NCI-H446 (cell line): ENCODE measurements around the gene NTF4.
A peak's percentile ranks its signal among the peaks of the same experiment; 100 is the strongest.
"Not testable (repeated sequence)": the region's sequence is repeated elsewhere in the genome, so short reads cannot be mapped to it uniquely, and the experiment has no call there.

Source experiments
- DNase-seq, 2 experiments: peaks; one replicate each; lab custom pipeline; 2025; lab: John Stamatoyannopoulos, UW

Gene NTF4

DNA sequence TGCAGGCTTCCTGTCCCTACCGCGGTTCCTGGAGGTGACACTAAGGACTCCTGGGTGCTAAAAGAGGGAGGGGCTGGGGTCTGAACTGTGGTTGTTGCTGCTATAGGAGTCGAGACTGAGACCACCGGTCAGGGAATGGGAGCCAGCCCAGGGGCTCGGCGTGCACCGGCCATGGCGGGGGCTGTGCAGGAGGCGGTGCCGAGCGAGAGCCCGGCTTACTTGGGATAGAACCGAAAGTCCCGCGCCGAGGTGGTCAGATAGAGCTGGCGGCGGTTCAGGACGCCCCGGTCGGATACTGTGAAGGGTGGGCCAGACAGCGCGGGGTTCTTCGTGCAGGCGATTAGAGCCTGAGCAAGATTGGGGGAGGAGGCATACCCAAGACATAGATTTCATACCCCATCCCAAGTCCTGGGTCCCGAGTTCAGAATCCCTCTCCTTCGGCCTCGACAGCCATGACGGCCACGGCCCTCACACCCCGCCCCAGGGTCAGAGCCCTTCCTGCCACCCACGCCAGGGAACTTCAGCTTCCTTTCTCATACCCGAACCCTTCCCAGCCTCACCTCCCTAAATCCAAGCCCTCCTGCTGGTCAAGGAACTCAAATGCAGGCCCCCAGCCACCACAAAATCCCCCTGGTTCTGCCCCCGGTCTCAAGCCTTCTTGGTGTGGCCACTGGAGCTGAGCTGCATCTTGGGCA lies 7.6 kb downstream of the NTF4 start:
- not testable (repeated sequence) for DNase-seq

GRCh38 chr19:49056101-49056901 lies 8.3 kb downstream of the NTF4 start:
- DNase-seq = no peak

DNA sequence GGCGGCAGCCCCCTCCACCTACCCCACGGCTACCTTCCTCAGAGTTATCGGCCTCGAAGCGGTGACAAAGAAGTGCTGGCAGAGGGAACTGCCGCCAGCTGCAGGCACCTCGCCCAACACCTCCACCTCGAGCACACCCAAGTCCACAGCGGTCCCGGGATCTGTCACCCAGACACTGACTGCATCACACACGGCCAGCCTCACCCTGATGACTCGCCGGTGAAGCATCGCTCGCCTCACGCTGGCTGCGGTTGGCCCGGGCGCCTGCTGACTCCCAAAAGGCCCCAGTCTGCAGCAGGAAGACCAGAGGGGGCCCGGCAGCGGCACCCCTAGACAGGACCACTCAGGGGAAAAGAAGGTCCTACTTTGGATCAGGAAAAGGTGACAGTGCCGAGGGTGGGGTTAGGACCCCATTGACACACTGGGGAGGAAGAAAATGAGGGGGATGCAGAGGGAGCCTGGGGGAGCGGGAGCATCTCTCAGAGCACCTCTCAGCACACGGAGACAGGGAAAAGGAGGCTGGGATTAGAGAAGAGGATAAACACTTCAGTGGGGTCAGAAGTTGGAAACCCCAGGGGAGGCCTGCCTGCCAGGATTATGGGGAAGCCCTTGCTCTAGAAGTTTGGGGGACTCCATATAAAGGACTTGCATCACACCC lies 14.1 kb downstream of the NTF4 start:
- DNase-seq = not testable (repeated sequence)

- not testable (repeated sequence) for DNase-seq
Measured at GRCh38 chr19:49049834-49050233, 14.8 kb downstream of the NTF4 start.

DNA sequence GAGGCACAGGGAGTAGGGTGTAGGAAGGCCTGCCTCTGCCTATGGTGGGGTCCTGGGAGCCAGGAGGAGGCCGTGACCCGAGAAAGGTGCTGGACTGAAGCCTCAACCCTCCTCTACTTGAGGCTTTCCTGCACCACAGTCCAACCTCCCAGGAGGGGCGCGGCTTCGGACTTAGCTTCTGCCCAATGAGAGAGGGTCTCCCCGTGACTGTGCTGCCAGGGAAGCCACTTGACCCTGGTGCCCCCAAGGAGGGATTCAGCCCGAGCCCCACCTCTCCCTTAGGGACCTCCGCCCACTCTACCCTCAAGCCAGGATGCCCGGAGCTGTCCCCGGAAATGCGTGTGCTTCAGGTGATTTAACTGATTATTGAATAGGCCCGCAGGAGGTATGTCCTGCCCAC lies 15.6 kb downstream of the NTF4 start, which contains the start of gene CGB8:
Gene CGB8 (minus strand): TSS at position 101 of the 400 bp plus-strand sequence. CDS start 372 bp downstream, outside the sequence.
- not testable (repeated sequence) for DNase-seq

DNA sequence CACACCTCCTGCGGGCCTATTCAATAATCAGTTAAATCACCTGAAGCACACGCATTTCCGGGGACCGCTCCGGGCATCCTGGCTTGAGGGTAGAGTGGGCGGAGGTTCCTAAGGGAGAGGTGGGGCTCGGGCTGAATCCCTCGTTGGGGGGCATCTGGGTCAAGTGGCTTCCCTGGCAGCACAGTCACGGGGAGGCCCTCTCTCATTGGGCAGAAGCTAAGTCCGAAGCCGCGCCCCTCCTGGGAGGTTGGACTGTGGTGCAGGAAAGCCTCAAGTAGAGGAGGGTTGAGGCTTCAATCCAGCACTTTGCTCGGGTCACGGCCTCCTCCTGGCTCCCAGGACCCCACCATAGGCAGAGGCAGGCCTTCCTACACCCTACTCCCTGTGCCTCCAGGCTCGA lies 21.1 kb downstream of the NTF4 start, which contains the start of gene CGB5:
Gene CGB5 (plus strand): TSS at position 301 of the 400 bp plus-strand sequence. CDS start 362 bp downstream, outside the sequence.
- not testable (repeated sequence) for DNase-seq

DNA sequence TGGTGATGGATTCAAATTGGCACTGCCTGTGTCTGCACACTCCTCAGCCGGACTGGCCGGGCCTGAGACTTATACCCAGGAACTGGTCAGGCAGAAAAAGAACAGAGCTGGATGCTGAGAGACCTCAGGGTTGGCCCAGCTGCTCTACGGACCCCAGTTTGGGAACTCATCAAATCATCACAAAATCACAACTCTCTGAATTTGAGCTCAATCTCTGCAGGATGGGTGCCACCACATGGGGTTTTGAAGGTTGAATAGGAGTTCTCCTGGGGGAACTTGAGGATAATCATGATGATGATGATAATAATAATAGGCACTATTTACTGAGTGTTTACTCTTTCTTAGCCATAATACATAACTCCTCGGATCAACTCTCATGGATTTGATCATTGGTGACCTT lies 22.0 kb downstream of the NTF4 start:
- not testable (repeated sequence) for DNase-seq

DNA sequence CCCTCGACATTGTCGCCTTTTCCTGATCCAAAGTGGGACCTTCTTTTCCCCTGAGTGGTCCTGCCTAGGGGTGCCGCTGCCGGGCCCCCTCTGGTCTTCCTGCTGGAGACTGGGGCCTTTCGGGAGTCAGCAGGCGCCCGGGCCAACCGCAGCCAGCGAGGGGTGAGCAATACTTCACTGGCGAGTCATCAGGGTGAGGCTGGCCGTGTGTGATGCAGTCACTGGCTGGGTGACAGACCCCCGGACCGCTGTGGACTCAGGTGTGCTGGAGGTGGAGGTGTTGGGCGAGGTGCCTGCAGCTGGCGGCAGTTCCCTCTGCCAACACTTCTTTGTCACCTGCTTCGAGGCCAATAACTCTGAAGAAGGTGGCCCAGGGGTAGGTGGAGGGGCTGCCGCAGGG lies 22.4 kb downstream of the NTF4 start:
- no peak for DNase-seq

DNA sequence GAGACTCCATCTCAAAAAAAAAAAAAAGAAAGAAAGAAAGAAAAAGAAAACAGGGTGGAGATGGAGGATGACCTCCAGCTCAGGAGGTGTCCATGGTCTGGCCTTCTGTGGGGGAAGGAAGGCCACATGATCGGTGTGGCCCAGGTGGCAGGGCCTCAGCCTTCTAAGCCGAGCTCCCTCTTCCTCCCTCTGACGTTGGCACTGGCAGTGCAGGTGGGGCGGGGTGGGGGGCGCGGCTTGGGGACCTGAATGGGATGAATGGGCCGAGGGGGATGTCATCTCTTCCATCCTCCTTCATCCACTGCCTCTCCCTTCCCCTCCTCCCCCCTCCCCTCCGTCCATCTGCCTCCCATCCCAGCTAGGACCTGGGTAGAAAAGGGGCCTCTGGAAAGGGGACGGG lies 24.9 kb downstream of the NTF4 start:
- not testable (repeated sequence) for DNase-seq

DNA sequence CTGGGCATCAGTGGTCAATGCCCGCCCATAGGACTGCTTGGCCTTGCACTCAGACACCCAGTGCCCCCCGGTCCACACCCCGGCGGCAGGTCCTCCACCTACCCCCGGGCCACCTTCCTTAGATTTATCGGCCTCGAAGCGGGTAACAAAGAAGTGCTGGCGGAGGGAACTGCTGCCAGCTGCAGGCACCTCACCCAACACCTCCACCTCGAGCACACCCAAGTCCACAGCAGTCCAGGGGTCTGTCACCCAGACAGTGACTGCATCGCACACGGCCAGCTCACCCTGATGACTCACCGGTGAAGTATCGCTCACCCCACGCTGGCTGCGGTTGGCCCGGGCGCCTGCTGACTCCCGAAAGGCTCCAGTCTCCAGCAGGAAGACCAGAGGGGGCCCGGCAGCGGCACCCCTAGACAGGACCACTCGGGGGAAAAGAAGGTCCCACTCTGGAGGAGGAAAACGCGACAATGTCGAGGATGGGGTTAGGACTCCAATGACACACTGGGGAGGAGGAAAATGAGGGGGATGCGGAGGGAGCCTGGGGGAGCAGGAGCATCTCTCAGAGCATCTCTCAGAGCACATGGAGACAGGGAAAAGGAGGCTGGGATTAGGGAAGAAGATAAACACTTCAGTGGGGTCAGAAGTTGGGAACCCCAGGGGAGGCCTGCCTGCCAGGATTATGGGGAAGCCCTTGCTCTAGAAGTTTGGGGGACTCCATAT lies 25.9 kb downstream of the NTF4 start:
- DNase-seq = not testable (repeated sequence)

- not testable (repeated sequence) for DNase-seq
Measured at GRCh38 chr19:49038111-49038510, 26.5 kb downstream of the NTF4 start.

DNA sequence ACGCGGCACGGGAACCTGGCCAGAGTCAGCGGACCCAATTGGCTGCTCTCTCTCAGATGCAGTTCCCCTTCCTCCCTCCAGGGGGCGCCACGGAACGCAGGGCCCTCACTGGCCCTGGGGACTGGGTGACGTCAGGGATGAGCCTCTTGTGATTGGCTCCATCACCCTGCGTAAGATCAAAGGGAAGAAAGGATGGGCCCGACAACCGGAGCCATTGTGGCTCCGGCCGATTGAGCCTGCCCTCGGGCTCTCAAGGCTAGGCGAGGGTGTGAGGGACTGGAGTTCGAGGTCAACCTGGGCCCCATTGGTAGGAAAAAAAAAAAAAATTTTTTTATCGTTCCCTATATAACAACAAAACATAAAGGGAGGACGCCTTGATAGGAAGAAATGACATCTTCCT lies 27.8 kb downstream of the NTF4 start, which contains the start of gene CGB1:
Gene CGB1 (minus strand): TSS at position 81 of the 400 bp plus-strand sequence. CDS start 184 bp downstream, outside the sequence.
- DNase-seq = peak in 1 of 2 experiments; percentile 40

DNA sequence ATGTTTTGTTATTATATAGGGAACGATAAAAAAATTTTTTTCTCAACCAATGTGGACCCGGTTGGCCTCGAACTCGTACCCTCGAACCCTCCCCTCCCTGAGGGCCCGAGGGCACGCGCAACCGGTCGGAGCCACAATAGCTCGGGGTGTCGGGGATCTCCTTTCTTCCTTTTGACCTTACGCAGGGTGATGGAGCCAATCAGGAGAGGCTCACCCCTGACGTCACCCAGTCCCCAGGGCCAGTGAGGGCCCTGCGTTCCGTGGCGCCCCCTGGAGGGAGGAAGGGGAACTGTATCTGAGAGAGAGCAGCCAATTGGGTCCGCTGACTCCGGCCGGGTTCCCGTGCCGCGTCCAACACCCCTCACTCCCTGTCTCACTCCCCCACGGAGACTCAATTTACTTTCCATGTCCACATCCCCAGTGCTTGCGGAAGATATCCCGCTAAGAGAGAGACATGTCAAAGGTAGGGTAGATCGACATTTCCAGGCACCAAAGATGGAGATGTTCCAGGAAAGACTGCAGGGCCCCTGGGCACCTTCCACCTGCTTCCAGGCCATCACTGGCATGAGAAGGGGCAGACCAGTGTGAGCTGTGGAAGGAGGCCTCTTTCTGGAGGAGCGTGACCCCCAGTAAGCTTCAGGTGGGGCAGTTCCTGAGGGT lies 32.8 kb downstream of the NTF4 start, which contains the start of gene CGB2:
Gene CGB2 (plus strand): TSS at position 249 of the 660 bp plus-strand sequence. CDS start 206 bp downstream, at position 455.
- peak in 1 of 2 experiments; percentile 20 for DNase-seq

DNA sequence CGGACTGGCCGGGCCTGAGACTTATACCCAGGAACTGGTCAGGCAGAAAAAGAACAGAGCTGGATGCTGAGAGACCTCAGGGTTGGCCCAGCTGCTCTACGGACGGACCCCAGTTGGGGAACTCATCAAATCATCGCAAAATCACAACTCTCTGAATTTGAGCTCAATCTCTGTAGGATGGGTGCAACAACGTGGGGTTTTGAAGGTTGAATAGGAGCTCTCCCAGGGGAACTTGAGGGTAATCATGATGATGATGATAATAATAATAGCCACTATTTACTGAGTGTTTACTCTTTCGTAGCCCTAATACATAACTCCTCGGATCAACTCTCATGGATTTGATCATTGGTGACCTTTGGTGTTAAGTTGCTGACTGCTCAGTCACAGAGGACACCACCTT lies 34.3 kb downstream of the NTF4 start:
- not testable (repeated sequence) for DNase-seq

- not testable (repeated sequence) for DNase-seq
Measured at GRCh38 chr19:49029749-49030148, 34.9 kb downstream of the NTF4 start.

- not testable (repeated sequence) for DNase-seq
Measured at GRCh38 chr19:49028686-49029085, 35.9 kb downstream of the NTF4 start.

DNA sequence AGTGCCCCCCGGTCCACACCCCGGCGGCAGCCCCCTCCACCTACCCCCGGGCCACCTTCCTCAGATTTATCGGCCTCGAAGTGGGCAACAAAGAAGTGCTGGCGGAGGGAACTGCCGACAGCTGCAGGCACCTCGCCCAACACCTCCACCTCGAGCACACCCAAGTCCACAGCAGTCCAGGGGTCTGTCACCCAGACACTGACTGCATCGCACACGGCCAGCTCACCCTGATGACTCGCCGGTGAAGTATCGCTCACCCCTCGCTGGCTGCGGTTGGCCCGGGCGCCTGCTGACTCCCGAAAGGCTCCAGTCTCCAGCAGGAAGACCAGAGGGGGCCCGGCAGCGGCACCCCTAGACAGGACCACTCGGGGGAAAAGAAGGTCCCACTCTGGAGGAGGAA lies 39.0 kb downstream of the NTF4 start:
- not testable (repeated sequence) for DNase-seq

DNA sequence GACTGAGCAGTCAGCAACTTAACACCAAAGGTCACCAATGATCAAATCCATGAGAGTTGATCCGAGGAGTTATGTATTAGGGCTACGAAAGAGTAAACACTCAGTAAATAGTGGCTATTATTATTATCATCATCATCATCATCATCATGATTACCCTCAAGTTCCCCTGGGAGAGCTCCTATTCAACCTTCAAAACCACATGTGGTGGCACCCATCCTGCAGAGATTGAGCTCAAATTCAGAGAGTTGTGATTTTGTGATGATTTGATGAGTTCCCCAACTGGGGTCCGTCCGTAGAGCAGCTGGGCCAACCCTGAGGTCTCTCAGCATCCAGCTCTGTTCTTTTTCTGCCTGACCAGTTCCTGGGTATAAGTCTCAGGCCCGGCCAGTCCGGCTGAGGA lies 39.5 kb downstream of the NTF4 start:
- not testable (repeated sequence) for DNase-seq

DNA sequence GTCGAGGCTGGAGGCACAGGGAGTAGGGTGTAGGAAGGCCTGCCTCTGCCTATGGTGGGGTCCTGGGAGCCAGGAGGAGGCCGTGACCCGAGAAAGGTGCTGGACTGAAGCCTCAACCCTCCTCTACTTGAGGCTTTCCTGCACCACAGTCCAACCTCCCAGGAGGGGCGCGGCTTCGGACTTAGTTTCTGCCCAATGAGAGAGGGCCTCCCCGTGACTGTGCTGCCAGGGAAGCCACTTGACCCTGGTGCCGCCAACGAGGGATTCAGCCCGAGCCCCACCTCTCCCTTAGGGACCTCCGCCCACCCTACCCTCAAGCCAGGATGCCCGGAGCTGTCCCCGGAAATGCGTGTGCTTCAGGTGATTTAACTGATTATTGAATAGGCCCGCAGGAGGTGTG lies 40.4 kb downstream of the NTF4 start, which contains the start of gene CGB3:
Gene CGB3 (minus strand): TSS at position 101 of the 400 bp plus-strand sequence. CDS start 362 bp downstream, outside the sequence.
- DNase-seq = not testable (repeated sequence)

GRCh38 chr19:49022116-49022515 lies 42.5 kb downstream of the NTF4 start:
- no peak for DNase-seq
